HepG2 (cell line): ENCODE results near the gene MIB1. TPM values are rescaled to one million over a fixed set of nuclear protein-coding genes. Genes with fewer than 3 reads are reported as not detected.

Experiments
- CBX5 ChIP-seq: sonication (generic); formaldehyde crosslinking; IDR thresholded peaks from 2 replicates; pipeline ENCODE4 v1.4.0; 2020; ENCODE audit warnings: missing genetic modification reagents, borderline replicate concordance
- ELF3 ChIP-seq: IDR thresholded peaks from 2 replicates; pipeline ENCODE4 v1.6.1; 2016; ENCODE audit warnings: missing genetic modification reagents, missing compliant biosample characterization
- HNRNPK ChIP-seq: fragments of 200-400 bp; formaldehyde crosslinking; IDR thresholded peaks from 2 replicates; pipeline ENCODE4 v1.6.1; 2018; ENCODE audit warnings: low read length, low read depth, moderate library complexity, mild to moderate bottlenecking; ENCODE audit not compliant: poor library complexity, severe bottlenecking
- KDM2A ChIP-seq: sonication (generic); formaldehyde crosslinking; IDR thresholded peaks from 2 replicates; pipeline ENCODE4 v1.4.0; 2020; ENCODE audit warnings: low read depth, missing genetic modification reagents, borderline replicate concordance
- MYPOP ChIP-seq: sonication (generic); formaldehyde crosslinking; IDR thresholded peaks from 2 replicates; pipeline ENCODE4 v1.8.1; 2023; ENCODE audit warnings: mild to moderate bottlenecking, moderate library complexity, missing genetic modification reagents
- NRL ChIP-seq: sonication (generic); formaldehyde crosslinking; IDR thresholded peaks from 2 replicates; pipeline ENCODE4 v1.5.0; 2020; ENCODE audit warnings: missing genetic modification reagents, mild to moderate bottlenecking, moderate library complexity, borderline replicate concordance
- RXRB ChIP-seq: IDR thresholded peaks from 2 replicates; pipeline ENCODE4 v1.6.1; 2016; ENCODE audit warnings: borderline replicate concordance, missing genetic modification reagents, missing compliant biosample characterization
- SNAPC2 ChIP-seq: sonication (generic); formaldehyde crosslinking; IDR thresholded peaks from 2 replicates; pipeline ENCODE4 v1.8.1; 2022; ENCODE audit warnings: mild to moderate bottlenecking, missing genetic modification reagents
- TIGD3 ChIP-seq: sonication (generic); formaldehyde crosslinking; IDR thresholded peaks from 2 replicates; pipeline ENCODE4 v1.5.1; 2020; ENCODE audit warnings: mild to moderate bottlenecking, missing genetic modification reagents, borderline replicate concordance
- TP53 ChIP-seq: sonication (generic); formaldehyde crosslinking; conservative IDR thresholded peaks from 2 replicates; pipeline ENCODE4 v1.4.0; 2020; ENCODE audit warnings: missing genetic modification reagents
- ZFY ChIP-seq: sonication (generic); formaldehyde crosslinking; IDR thresholded peaks from 2 replicates; pipeline ENCODE4 v1.4.0; 2020; ENCODE audit warnings: missing genetic modification reagents
- ZNF12 ChIP-seq: sonication (generic); formaldehyde crosslinking; IDR thresholded peaks from 2 replicates; pipeline ENCODE4 v1.5.0; 2020; ENCODE audit warnings: missing genetic modification reagents
- ZNF292 ChIP-seq: sonication (generic); formaldehyde crosslinking; IDR thresholded peaks from 2 replicates; pipeline ENCODE4 v1.8.1; 2022; ENCODE audit warnings: mild to moderate bottlenecking, low read depth, missing genetic modification reagents, borderline replicate concordance
- ZNF318 ChIP-seq: sonication (generic); formaldehyde crosslinking; IDR thresholded peaks from 2 replicates; pipeline ENCODE4 v1.4.0; 2020; ENCODE audit warnings: mild to moderate bottlenecking, missing genetic modification reagents
- ZNF512 ChIP-seq: sonication (generic); formaldehyde crosslinking; IDR thresholded peaks from 2 replicates; pipeline ENCODE4 v1.4.0; 2020; ENCODE audit warnings: mild to moderate bottlenecking, missing genetic modification reagents
- ZNF772 ChIP-seq: sonication (generic); formaldehyde crosslinking; IDR thresholded peaks from 2 replicates; pipeline ENCODE4 v1.5.0; 2020; ENCODE audit warnings: mild to moderate bottlenecking, missing genetic modification reagents
- polyA plus RNA-seq, 8 experiments: library from polyadenylated mRNA; depleted of rRNA in 3 of 8; stranded (reverse) in 7 of 8; unstranded in 1 of 8; fragments of >200 nt; fragmentation: Illumina TruSeq in 4 of 8; extraction: Trizol in 4 of 8; gene quantifications; 2 replicates each; pipeline versions ENCODE4 v1.2.1 to v1.2.3, GENCODE V29; 2011 to 2016; ENCODE audit warnings: low read depth in 4 of 8, missing spikeins in 1 of 8, mixed read lengths in 1 of 8; ENCODE audit not compliant: insufficient read depth in 1 of 8
- total RNA-seq, 5 experiments: library from RNA; depleted of rRNA; stranded (reverse); fragments of >200 nt; fragmentation: Illumina TruSeq; extraction: Trizol; gene quantifications; 2 replicates each; pipeline ENCODE4 v1.2.3, GENCODE V29; 2016; ENCODE audit warnings: low read depth in 1 of 5

MIB1 gene
- total and polyA plus RNA-seq, 2 of the 13 experiments (the other 11 are each of a cell fraction or from before 2014, with no cell fraction given): 12.0 to 47.0 TPM

GRCh38 chr18:21735452-21736015 is 5.1 kb upstream of the MIB1 start (continued):
- TF ChIP-seq ZNF512 (CRISPR knock-in tag): no peak
- peak; percentile 81 for TF ChIP-seq NRL
- TF ChIP-seq ZNF772 (CRISPR knock-in tag): 0 out of 2 replicates have a peak, but pooled peaks have one; percentile 51
- TF ChIP-seq CBX5 (CRISPR knock-in tag): 0 out of 2 replicates have a peak, but pooled peaks have one; percentile 18
- TF ChIP-seq KDM2A (CRISPR knock-in tag): 0 out of 2 replicates have a peak, but pooled peaks have one; percentile 35
- 0 out of 2 replicates have a peak, but pooled peaks have one; percentile 37 for TF ChIP-seq TP53 (CRISPR knock-in tag)
- TF ChIP-seq ELF3 (CRISPR knock-in tag): peak; percentile 76
- no peak for TF ChIP-seq SNAPC2
- TF ChIP-seq ZNF318 (CRISPR knock-in tag): no peak
- no peak for TF ChIP-seq MYPOP (CRISPR knock-in tag)
- TF ChIP-seq RXRB (CRISPR knock-in tag): peak; percentile 36; the same call in 1 of the 2 replicates
- no peak for TF ChIP-seq TIGD3 (CRISPR knock-in tag)
- TF ChIP-seq ZFY (CRISPR knock-in tag): peak; percentile 51
- TF ChIP-seq ZNF292: peak; percentile 84
- no peak for TF ChIP-seq HNRNPK
- TF ChIP-seq ZNF12: no peak
